Activated B cell treated with CpG ODN at 0.5 μM for 24 hours (primary cell): ENCODE results near the gene CC2D2B. TPM values are rescaled to one million over a fixed set of nuclear protein-coding genes. Genes with fewer than 3 reads are reported as not detected.
"Not testable (repeated sequence)": the region's sequence is repeated elsewhere in the genome, so short reads cannot be mapped to it uniquely, and the experiment has no call there.

Experiments used
- ATAC-seq: fragments of 200-7000 bp; cut with Tn5 transposase; one replicate; pipeline ENCODE4 v1.10.0; 2021; ENCODE audit warnings: low read depth, mild to moderate bottlenecking, moderate library complexity
- CTCF ChIA-PET: fragments of 350-600 bp; sonication (Branson Sonifier 250); formaldehyde crosslinking; loops from one replicate; lab custom pipeline; 2021; ENCODE audit warnings: antibody characterized with exemption; lab: Charles Lee
- POLR2A ChIA-PET: fragments of 350-600 bp; sonication (Branson Sonifier 250); formaldehyde crosslinking; loops from one replicate; lab custom pipeline; 2021; ENCODE audit warnings: antibody characterized with exemption; lab: Charles Lee
- DNase-seq: peaks from one replicate; pipeline ENCODE4 v3.0.0; 2022
- H3K27ac Mint-ChIP-seq: one replicate; pipeline ENCODE4 v1.8.0; 2020; ENCODE audit warnings: mixed read lengths
- H3K27me3 Mint-ChIP-seq: one replicate; pipeline ENCODE4 v1.8.0; 2021; ENCODE audit warnings: mixed read lengths
- H3K36me3 Mint-ChIP-seq: one replicate; pipeline ENCODE4 v1.8.0; 2021; ENCODE audit warnings: low read depth, mixed read lengths
- H3K4me1 Mint-ChIP-seq: one replicate; pipeline ENCODE4 v1.8.0; 2021; ENCODE audit warnings: mixed read lengths
- H3K4me3 Mint-ChIP-seq: one replicate; pipeline ENCODE4 v1.8.0; 2020; ENCODE audit warnings: mild to moderate bottlenecking, mixed read lengths
- H3K9me3 Mint-ChIP-seq: one replicate; pipeline ENCODE4 v1.8.0; 2020; ENCODE audit warnings: mixed read lengths
- CTCF ChIP-seq: fragments of 200-600 bp; IDR thresholded peaks from one replicate; pipeline ENCODE4 v1.8.0; 2022; ENCODE audit warnings: antibody characterized with exemption, mild to moderate bottlenecking
- intact Hi-C: fragments of 100-400 bp; cut with micrococcal nuclease; formaldehyde crosslinking; loops from one replicate; pipeline ENCODE4 v1.15.1; 2024
- total RNA-seq: library from RNA; stranded (reverse); gene quantifications from 2 replicates; pipeline ENCODE4 v1.2.3, GENCODE V29; 2022

The CC2D2B gene
- total RNA-seq, 1 donor from 2014 or later, result 2.0 TPM

GRCh38 chr10:95872158-95872711, 35.5 kb upstream of the CC2D2B start:
- H3K4me3 Mint-ChIP-seq, result no peak overlapping the region
- intact Hi-C loops, result no loop called here
- POLR2A ChIA-PET, result interaction anchor here (0.6 kb wide), 1 partner anchor 19 kb away, joined by 3 read pairs; no protein-coding TSS in a partner anchor
- ATAC-seq (no peak), DNase-seq (no peak)
- H3K36me3 Mint-ChIP-seq, result peaks cover 66% of the 10 kb centered on the region
- no peaks in the 10 kb centered on the region for H3K27me3 Mint-ChIP-seq
- peaks cover 10% of the 10 kb centered on the region for H3K4me1 Mint-ChIP-seq
- TF ChIP-seq CTCF, result no peak
- H3K9me3 Mint-ChIP-seq, result no peaks in the 10 kb centered on the region
- peak overlapping the region; percentile 0 for H3K27ac Mint-ChIP-seq
- CTCF ChIA-PET, result interaction anchor here (1.0 to 2.8 kb wide), 2 partner anchors 31 to 179 kb away, joined by 3 to 13 read pairs; partner anchors contain the start of gene TCTN3

GRCh38 chr10:95873139-95873538, 34.6 kb upstream of the CC2D2B start:
- ChIA-PET CTCF (interaction anchor here (2.2 to 2.8 kb wide), 2 partner anchors 8 to 180 kb away, joined by 9 to 13 read pairs; partner anchors contain the start of gene TCTN3), POLR2A (interaction anchor here (1.2 kb wide), 1 partner anchor 9 kb away, joined by 3 read pairs; no protein-coding TSS in a partner anchor)
- Mint-ChIP-seq H3K27ac (no peak overlapping the region), H3K9me3 (no peaks in the 10 kb centered on the region), H3K27me3 (no peaks in the 10 kb centered on the region), H3K36me3 (peaks cover 57% of the 10 kb centered on the region), H3K4me3 (no peak overlapping the region), H3K4me1 (peaks cover 10% of the 10 kb centered on the region)
- ATAC-seq, result no peak
- no peak for TF ChIP-seq CTCF
- intact Hi-C loops, result no loop called here
- DNase-seq, result no peak

GRCh38 chr10:95873651-95874050, 34.1 kb upstream of the CC2D2B start:
- POLR2A ChIA-PET, result interaction anchor here (1.2 kb wide), 1 partner anchor 9 kb away, joined by 3 read pairs; no protein-coding TSS in a partner anchor
- Mint-ChIP-seq H3K9me3 (no peaks in the 10 kb centered on the region), H3K36me3 (peaks cover 52% of the 10 kb centered on the region), H3K27me3 (no peaks in the 10 kb centered on the region), H3K27ac (peak overlapping the region; percentile 73), H3K4me1 (peaks cover 10% of the 10 kb centered on the region), H3K4me3 (no peak overlapping the region)
- no peak for TF ChIP-seq CTCF
- intact Hi-C loops, result no loop called here
- ATAC-seq, result no peak
- CTCF ChIA-PET, result interaction anchor here (2.2 to 2.8 kb wide), 2 partner anchors 9 to 181 kb away, joined by 9 to 13 read pairs; partner anchors contain the start of gene TCTN3
- no peak for DNase-seq

GRCh38 chr10:95874783-95875182, 33.0 kb upstream of the CC2D2B start:
- H3K27ac Mint-ChIP-seq, ATAC-seq, H3K27me3 Mint-ChIP-seq, H3K4me3 Mint-ChIP-seq, intact Hi-C loops, H3K9me3 Mint-ChIP-seq, DNase-seq: not testable (repeated sequence)
- peaks cover 51% of the 10 kb centered on the region for H3K36me3 Mint-ChIP-seq
- CTCF ChIA-PET, result interaction anchor here (2.2 kb wide), 1 partner anchor 10 kb away, joined by 9 read pairs; no protein-coding TSS in a partner anchor
- POLR2A ChIA-PET, result interaction anchor here (0.8 kb wide), 1 partner anchor 181 kb away, joined by 3 read pairs; the partner anchor contains the start of gene TCTN3
- H3K4me1 Mint-ChIP-seq, result peaks cover 11% of the 10 kb centered on the region

- Mint-ChIP-seq H3K27me3 (no peaks in the 10 kb centered on the region), H3K4me1 (peaks cover 16% of the 10 kb centered on the region), H3K36me3 (peaks cover 46% of the 10 kb centered on the region), H3K4me3 (no peak overlapping the region), H3K27ac (no peak overlapping the region), H3K9me3 (no peaks in the 10 kb centered on the region)
- ATAC-seq (no peak), DNase-seq (no peak)
- TF ChIP-seq CTCF, result no peak
- intact Hi-C loops, result no loop called here
- ChIA-PET POLR2A (no interaction called here), CTCF (interaction anchor here (2.1 kb wide), 1 partner anchor 12 kb away, joined by 4 read pairs; no protein-coding TSS in a partner anchor)
Measured at GRCh38 chr10:95876756-95877155, 31.0 kb upstream of the CC2D2B start.
